Stimulated activated CD8-positive, alpha-beta memory T cell treated with anti-CD3 and anti-CD28 coated beads, Interleukin-15, amount 100 ng/mL, for 24 hours (primary cell): Measurements from ENCODE around the gene BCKDHB.
"Not testable (repeated sequence)": the region's sequence is repeated elsewhere in the genome, so short reads cannot be mapped to it uniquely, and the experiment has no call there.

ENCODE experiments used
- DNase-seq: peaks from one replicate; pipeline ENCODE4 v3.0.0-alpha.2; 2020; ENCODE audit warnings: low read depth

The BCKDHB gene

GRCh38 chr6:80209430-80209829 lies 103.0 kb downstream of the BCKDHB start:
- no peak for DNase-seq

GRCh38 chr6:80210618-80211017 lies 104.1 kb downstream of the BCKDHB start:
- DNase-seq: no peak

- DNase-seq: no peak
Measured at GRCh38 chr6:80211286-80211685, 104.8 kb downstream of the BCKDHB start.

GRCh38 chr6:80211890-80212289 lies 105.4 kb downstream of the BCKDHB start:
- DNase-seq: not testable (repeated sequence)

GRCh38 chr6:80214436-80215022 lies 108.1 kb downstream of the BCKDHB start:
- DNase-seq: no peak

- DNase-seq: no peak
Measured at GRCh38 chr6:80215063-80215462, 108.6 kb downstream of the BCKDHB start.

GRCh38 chr6:80217794-80218193 lies 111.3 kb downstream of the BCKDHB start:
- no peak for DNase-seq

GRCh38 chr6:80223743-80224212 lies 117.3 kb downstream of the BCKDHB start:
- DNase-seq: no peak

- no peak for DNase-seq
Measured at GRCh38 chr6:80226151-80226550, 119.7 kb downstream of the BCKDHB start.

- DNase-seq: no peak
Measured at GRCh38 chr6:80226699-80227098, 120.2 kb downstream of the BCKDHB start.

- no peak for DNase-seq
Measured at GRCh38 chr6:80227545-80228105, 121.2 kb downstream of the BCKDHB start.

- no peak for DNase-seq
Measured at GRCh38 chr6:80233262-80233661, 126.8 kb downstream of the BCKDHB start.

GRCh38 chr6:80233958-80234357 lies 127.5 kb downstream of the BCKDHB start:
- no peak for DNase-seq

GRCh38 chr6:80234401-80234800 lies 127.9 kb downstream of the BCKDHB start:
- no peak for DNase-seq

GRCh38 chr6:80234908-80235307 lies 128.4 kb downstream of the BCKDHB start:
- DNase-seq: no peak

- DNase-seq: no peak
Measured at GRCh38 chr6:80235647-80236046, 129.2 kb downstream of the BCKDHB start.

- DNase-seq: not testable (repeated sequence)
Measured at GRCh38 chr6:80238754-80239153, 132.3 kb downstream of the BCKDHB start.

GRCh38 chr6:80245043-80245442 lies 138.6 kb downstream of the BCKDHB start:
- no peak for DNase-seq

GRCh38 chr6:80249897-80250296 lies 143.4 kb downstream of the BCKDHB start:
- no peak for DNase-seq

- no peak for DNase-seq
Measured at GRCh38 chr6:80250391-80250997, 144.0 kb downstream of the BCKDHB start.

GRCh38 chr6:80251321-80251720 lies 144.8 kb downstream of the BCKDHB start:
- no peak for DNase-seq

GRCh38 chr6:80254716-80255115 lies 148.2 kb downstream of the BCKDHB start:
- DNase-seq: no peak

GRCh38 chr6:80256691-80257090 lies 150.2 kb downstream of the BCKDHB start:
- no peak for DNase-seq

- no peak for DNase-seq
Measured at GRCh38 chr6:80259118-80259517, 152.6 kb downstream of the BCKDHB start.
